Measurements from ENCODE around the gene GABARAPL2.

GABARAPL2 gene

DNA sequence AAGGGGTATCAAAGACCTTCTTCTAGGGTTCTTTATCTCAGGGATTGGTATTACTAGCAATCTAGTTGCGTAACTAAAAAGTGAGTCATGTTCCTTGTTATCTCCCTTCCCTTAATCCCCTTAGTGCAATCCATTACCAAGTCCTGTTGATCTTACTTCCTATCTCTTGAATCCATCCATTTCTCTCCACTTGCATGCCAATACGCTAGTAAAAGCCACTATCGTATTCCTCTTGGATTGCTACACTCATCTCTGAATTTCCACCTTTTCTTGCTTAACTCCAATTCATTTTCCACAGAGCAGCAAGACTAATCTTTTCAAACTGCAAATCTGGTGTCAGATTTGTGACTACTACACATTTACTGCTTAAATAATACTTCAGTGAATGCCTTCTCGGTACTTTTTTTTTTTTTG, 58.7 kb downstream of the GABARAPL2 start (continued):
- TF ChIP-seq ZNF335 (tag by site-specific recombination; conservative IDR thresholded peaks at IDR 0.05) = no peak
- TF ChIP-seq ZNF530 (tag by site-specific recombination; IDR thresholded peaks at IDR 0.05; ENCODE audit: low read depth) = no peak
- no peak for TF ChIP-seq ZNF792 (tag by site-specific recombination; IDR thresholded peaks at IDR 0.05)
- TF ChIP-seq ZNF211 (tag by site-specific recombination; IDR thresholded peaks at IDR 0.05; ENCODE audit: low read depth) = no peak
- no peak for TF ChIP-seq ZNF221 (tag by site-specific recombination; IDR thresholded peaks at IDR 0.05; ENCODE audit: borderline replicate concordance)
- no peak for TF ChIP-seq ZNF354C (tag by site-specific recombination; IDR thresholded peaks at IDR 0.05; ENCODE audit: borderline replicate concordance, low read depth)
- TF ChIP-seq ZNF624 (tag by site-specific recombination; IDR thresholded peaks at IDR 0.05) = no peak
- no peak for TF ChIP-seq ZNF24 (tag by site-specific recombination; IDR thresholded peaks at IDR 0.05)
- TF ChIP-seq KLF10 (tag by site-specific recombination; IDR thresholded peaks at IDR 0.05) = no peak
- TF ChIP-seq ZBTB48 (tag by site-specific recombination; IDR thresholded peaks at IDR 0.05) = peak; percentile 88
- peak; percentile 96 for TF ChIP-seq ZXDB (tag by site-specific recombination; IDR thresholded peaks at IDR 0.05)
- no peak for TF ChIP-seq ZBTB21 (tag by site-specific recombination; IDR thresholded peaks at IDR 0.05)
- TF ChIP-seq ZBTB1 (tag by site-specific recombination; IDR thresholded peaks at IDR 0.05) = no peak
- no peak for TF ChIP-seq ZNF785 (tag by site-specific recombination; IDR thresholded peaks at IDR 0.05)
- TF ChIP-seq ZNF777 (tag by site-specific recombination; IDR thresholded peaks at IDR 0.05; ENCODE audit: borderline replicate concordance) = no peak
- TF ChIP-seq ZNF548 (tag by site-specific recombination; IDR thresholded peaks at IDR 0.05) = no peak
- TF ChIP-seq, protein P1, sequence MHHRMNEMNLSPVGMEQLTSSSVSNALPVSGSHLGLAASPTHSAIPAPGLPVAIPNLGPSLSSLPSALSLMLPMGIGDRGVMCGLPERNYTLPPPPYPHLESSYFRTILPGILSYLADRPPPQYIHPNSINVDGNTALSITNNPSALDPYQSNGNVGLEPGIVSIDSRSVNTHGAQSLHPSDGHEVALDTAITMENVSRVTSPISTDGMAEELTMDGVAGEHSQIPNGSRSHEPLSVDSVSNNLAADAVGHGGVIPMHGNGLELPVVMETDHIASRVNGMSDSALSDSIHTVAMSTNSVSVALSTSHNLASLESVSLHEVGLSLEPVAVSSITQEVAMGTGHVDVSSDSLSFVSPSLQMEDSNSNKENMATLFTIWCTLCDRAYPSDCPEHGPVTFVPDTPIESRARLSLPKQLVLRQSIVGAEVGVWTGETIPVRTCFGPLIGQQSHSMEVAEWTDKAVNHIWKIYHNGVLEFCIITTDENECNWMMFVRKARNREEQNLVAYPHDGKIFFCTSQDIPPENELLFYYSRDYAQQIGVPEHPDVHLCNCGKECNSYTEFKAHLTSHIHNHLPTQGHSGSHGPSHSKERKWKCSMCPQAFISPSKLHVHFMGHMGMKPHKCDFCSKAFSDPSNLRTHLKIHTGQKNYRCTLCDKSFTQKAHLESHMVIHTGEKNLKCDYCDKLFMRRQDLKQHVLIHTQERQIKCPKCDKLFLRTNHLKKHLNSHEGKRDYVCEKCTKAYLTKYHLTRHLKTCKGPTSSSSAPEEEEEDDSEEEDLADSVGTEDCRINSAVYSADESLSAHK (tag by site-specific recombination; IDR thresholded peaks at IDR 0.05) = peak; percentile 30; the same call in 1 of the 2 replicates
- peak; percentile 80 for TF ChIP-seq SP7 (tag by site-specific recombination; IDR thresholded peaks at IDR 0.05)
- TF ChIP-seq ZBTB8A (tag by site-specific recombination; IDR thresholded peaks at IDR 0.05) = no peak
- TF ChIP-seq, protein P2, sequence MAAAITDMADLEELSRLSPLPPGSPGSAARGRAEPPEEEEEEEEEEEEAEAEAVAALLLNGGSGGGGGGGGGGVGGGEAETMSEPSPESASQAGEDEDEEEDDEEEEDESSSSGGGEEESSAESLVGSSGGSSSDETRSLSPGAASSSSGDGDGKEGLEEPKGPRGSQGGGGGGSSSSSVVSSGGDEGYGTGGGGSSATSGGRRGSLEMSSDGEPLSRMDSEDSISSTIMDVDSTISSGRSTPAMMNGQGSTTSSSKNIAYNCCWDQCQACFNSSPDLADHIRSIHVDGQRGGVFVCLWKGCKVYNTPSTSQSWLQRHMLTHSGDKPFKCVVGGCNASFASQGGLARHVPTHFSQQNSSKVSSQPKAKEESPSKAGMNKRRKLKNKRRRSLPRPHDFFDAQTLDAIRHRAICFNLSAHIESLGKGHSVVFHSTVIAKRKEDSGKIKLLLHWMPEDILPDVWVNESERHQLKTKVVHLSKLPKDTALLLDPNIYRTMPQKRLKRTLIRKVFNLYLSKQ (tag by site-specific recombination; IDR thresholded peaks at IDR 0.05; ENCODE audit: borderline replicate concordance) = no peak
- no peak for TF ChIP-seq EGR2 (tag by site-specific recombination; IDR thresholded peaks at IDR 0.05; ENCODE audit: low read depth)
- TF ChIP-seq, protein P3, sequence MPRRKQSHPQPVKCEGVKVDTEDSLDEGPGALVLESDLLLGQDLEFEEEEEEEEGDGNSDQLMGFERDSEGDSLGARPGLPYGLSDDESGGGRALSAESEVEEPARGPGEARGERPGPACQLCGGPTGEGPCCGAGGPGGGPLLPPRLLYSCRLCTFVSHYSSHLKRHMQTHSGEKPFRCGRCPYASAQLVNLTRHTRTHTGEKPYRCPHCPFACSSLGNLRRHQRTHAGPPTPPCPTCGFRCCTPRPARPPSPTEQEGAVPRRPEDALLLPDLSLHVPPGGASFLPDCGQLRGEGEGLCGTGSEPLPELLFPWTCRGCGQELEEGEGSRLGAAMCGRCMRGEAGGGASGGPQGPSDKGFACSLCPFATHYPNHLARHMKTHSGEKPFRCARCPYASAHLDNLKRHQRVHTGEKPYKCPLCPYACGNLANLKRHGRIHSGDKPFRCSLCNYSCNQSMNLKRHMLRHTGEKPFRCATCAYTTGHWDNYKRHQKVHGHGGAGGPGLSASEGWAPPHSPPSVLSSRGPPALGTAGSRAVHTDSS (tag by site-specific recombination; IDR thresholded peaks at IDR 0.05) = no peak
- TF ChIP-seq ZSCAN30 (tag by site-specific recombination; IDR thresholded peaks at IDR 0.05) = no peak
- TF ChIP-seq GLIS1 (tag by site-specific recombination; IDR thresholded peaks at IDR 0.05) = no peak
- TF ChIP-seq ZNF521 (tag by site-specific recombination; IDR thresholded peaks at IDR 0.05) = no peak
- TF ChIP-seq, protein P4, sequence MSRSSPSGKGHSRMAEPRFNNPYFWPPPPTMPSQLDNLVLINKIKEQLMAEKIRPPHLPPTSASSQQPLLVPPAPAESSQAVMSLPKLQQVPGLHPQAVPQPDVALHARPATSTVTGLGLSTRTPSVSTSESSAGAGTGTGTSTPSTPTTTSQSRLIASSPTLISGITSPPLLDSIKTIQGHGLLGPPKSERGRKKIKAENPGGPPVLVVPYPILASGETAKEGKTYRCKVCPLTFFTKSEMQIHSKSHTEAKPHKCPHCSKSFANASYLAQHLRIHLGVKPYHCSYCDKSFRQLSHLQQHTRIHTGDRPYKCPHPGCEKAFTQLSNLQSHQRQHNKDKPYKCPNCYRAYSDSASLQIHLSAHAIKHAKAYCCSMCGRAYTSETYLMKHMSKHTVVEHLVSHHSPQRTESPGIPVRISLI (tag by site-specific recombination; IDR thresholded peaks at IDR 0.05) = no peak
- TF ChIP-seq FEZF1 (tag by site-specific recombination; IDR thresholded peaks at IDR 0.05) = peak; percentile 49; the same call in 1 of the 2 replicates
- TF ChIP-seq, protein P5, sequence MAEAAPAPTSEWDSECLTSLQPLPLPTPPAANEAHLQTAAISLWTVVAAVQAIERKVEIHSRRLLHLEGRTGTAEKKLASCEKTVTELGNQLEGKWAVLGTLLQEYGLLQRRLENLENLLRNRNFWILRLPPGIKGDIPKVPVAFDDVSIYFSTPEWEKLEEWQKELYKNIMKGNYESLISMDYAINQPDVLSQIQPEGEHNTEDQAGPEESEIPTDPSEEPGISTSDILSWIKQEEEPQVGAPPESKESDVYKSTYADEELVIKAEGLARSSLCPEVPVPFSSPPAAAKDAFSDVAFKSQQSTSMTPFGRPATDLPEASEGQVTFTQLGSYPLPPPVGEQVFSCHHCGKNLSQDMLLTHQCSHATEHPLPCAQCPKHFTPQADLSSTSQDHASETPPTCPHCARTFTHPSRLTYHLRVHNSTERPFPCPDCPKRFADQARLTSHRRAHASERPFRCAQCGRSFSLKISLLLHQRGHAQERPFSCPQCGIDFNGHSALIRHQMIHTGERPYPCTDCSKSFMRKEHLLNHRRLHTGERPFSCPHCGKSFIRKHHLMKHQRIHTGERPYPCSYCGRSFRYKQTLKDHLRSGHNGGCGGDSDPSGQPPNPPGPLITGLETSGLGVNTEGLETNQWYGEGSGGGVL (tag by site-specific recombination; IDR thresholded peaks at IDR 0.05) = peak; percentile 76
- TF ChIP-seq ZNF501 (tag by site-specific recombination; IDR thresholded peaks at IDR 0.05) = no peak
- no peak for TF ChIP-seq ZFP41 (tag by site-specific recombination; IDR thresholded peaks at IDR 0.05; ENCODE audit: borderline replicate concordance)
- no peak for TF ChIP-seq YY2 (tag by site-specific recombination; IDR thresholded peaks at IDR 0.05)
- TF ChIP-seq, protein P6, sequence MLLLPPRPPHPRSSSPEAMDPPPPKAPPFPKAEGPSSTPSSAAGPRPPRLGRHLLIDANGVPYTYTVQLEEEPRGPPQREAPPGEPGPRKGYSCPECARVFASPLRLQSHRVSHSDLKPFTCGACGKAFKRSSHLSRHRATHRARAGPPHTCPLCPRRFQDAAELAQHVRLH (tag by site-specific recombination; IDR thresholded peaks at IDR 0.05) = peak; percentile 62; the same call in 1 of the 2 replicates
- TF ChIP-seq, protein P7, sequence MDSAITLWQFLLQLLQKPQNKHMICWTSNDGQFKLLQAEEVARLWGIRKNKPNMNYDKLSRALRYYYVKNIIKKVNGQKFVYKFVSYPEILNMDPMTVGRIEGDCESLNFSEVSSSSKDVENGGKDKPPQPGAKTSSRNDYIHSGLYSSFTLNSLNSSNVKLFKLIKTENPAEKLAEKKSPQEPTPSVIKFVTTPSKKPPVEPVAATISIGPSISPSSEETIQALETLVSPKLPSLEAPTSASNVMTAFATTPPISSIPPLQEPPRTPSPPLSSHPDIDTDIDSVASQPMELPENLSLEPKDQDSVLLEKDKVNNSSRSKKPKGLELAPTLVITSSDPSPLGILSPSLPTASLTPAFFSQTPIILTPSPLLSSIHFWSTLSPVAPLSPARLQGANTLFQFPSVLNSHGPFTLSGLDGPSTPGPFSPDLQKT (IDR thresholded peaks at IDR 0.05; ENCODE audit: borderline replicate concordance, low read depth, low read length) = no peak

Measured in HEK293 (cell line).